Stimulated activated CD4-positive, alpha-beta T cell treated with anti-CD3 and anti-CD28 coated beads, TNF-alpha, amount 100 ng/mL, for 48 hours (primary cell): Measurements from ENCODE around the gene COQ7.
A peak's percentile ranks its signal among the peaks of the same experiment; 100 is the strongest.

Source experiments
- DNase-seq, 3 donors: peaks; one replicate each; pipeline ENCODE4 v3.0.0-alpha.2; 2020; ENCODE audit warnings: low read depth in 3 of 3

Gene COQ7

DNA sequence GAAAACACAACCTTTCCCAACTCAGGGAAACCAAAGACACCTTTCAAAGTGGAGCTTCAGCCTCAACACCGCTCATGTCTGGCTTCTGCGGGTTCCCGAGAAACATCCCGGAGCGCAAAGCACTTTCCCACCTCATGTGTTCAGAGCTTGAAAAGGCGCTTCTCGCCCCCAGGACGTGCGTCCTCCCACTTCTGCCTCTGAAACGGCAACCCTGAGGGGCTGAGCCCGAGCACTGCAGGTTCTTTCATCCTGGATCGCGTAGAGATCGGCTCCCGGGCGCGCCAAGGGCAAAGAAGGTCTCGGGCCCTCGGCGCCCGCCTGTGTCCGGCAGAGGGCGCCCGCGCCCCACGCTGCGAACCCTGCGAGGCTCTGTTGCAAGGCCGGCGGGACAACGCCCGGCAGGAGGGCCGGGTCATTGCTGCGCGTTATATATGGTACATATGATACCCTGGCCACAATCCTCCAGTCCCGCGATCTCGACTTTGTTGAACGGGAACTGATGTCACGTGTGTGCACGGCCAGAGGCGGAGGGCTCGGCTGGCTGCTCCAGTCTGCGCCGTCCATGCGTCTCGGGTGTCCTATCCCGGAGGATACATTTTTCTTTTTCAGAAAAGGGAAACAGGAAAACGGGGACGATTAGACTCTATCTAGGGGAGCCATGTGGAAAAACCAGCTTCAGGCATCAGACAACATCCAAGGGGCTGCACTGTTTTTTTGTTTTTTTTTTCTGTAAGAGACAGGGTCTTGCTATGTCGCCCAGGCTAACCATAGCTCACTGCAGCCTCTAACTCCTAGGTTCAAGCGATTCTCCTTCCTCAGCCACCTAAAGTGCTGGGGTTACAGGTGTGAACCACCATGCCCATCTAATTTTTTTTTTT lies 19.1 kb downstream of the COQ7 start:
- DNase-seq, result peak; percentile 58 to 71 (median 64)

DNA sequence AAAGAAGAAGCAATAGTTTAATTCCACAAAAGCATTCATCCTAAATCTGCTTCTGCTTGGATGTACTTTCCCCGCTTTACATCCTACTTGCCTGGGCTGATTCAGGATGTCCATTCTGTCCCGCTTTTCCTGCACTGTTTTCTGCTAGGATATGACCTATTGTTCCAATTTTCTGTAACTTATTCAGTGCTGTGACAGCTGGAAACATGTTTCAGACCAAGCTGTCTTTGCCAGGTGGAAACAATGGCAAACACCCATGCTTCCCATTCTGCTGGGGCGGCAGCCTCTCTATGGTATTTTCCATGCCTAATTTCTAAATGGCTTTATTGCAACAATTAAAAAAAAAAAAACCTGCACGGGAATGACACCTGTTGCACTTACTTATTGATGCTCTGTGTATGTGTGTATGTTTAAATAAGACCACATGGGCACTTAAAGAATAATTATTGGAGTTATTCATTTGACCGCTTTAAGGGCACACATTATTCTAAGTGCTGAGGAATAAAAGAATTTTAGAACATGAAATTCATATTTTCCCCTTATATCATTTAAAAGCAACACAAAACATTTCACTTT lies 21.0 kb downstream of the COQ7 start:
- DNase-seq, result no peak

DNA sequence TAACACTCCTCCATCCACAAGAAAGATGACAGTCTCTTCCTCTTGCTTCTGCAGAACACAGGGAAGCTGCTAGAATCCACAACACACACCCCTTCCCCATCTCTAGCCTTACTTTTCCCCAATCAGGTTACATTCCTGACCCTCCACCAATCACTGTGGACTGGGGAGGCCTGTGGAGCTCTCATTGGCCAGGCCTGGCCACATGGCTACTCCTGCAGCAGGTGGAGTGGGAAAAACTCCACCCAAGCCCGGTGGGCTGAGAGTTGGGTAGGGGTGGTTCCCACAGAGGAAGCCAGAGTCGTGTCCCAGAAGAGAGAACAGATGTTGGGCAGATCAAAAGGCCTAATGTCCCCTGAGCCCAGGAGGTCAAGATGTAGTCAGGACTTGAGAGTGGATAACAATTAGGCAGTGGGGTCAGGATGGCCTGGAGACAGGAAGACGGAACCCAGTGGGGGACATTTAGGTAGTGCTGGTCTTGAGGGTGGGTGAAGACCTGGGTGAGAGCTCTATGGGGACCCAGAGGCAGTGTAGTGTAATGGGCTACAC lies 22.1 kb downstream of the COQ7 start:
- DNase-seq, result no peak

DNA sequence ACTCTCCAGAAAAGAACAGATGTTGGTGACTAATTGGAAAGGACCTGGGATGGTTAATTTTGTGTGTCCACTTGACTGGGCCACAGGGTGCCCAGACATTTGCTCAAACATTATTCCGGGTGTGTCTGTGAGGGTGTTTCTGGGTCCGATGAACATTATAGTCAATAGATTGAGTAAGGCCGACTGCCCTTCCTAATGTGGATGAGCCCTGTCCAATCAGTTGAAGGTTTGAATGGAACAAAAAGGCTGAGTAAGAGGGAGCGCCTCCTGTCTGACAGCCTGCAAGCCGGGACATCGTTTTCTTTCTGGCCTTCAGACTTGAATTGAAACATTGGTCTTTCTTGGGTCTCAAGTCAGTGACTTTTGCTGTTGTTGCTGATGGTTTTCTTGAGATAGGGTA lies 23.5 kb downstream of the COQ7 start:
- DNase-seq, result no peak

DNA sequence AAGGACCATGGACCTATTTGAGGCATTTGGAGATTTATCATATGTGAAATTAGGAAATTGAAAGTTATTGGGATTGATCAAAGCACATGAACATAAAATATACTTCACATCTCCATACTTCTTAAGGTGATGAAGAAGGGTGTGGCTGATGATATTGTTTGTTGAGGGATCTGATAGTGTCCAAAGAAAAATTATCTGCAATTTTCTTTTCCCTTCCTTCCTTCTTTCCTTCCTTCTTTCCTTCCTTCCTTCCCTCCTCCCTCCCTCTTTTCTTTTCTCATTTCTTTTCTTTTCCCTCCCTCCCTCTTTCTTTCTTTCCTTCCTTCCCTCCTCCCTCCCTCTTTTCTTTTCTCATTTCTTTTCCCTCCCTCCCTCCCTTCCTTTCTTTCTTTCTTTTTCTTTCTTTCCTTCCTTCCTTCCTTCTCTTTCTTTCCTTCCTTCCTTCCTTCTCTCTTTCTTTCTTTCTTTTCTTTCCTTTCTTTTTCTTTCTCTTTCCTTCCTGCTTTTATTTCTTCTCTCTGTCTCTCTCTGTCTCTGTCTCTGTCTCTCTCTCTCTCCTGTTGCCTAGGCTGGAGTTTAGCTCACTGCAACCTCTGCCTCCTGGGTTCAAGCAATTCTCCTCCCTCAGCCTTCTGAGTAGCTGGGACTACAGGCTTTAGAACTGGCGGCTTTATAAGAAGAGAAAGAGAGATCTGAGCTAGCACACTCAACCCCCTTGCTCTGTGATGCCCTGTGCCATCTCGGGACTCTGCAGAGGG lies 25.4 kb downstream of the COQ7 start:
- no peak for DNase-seq

DNA sequence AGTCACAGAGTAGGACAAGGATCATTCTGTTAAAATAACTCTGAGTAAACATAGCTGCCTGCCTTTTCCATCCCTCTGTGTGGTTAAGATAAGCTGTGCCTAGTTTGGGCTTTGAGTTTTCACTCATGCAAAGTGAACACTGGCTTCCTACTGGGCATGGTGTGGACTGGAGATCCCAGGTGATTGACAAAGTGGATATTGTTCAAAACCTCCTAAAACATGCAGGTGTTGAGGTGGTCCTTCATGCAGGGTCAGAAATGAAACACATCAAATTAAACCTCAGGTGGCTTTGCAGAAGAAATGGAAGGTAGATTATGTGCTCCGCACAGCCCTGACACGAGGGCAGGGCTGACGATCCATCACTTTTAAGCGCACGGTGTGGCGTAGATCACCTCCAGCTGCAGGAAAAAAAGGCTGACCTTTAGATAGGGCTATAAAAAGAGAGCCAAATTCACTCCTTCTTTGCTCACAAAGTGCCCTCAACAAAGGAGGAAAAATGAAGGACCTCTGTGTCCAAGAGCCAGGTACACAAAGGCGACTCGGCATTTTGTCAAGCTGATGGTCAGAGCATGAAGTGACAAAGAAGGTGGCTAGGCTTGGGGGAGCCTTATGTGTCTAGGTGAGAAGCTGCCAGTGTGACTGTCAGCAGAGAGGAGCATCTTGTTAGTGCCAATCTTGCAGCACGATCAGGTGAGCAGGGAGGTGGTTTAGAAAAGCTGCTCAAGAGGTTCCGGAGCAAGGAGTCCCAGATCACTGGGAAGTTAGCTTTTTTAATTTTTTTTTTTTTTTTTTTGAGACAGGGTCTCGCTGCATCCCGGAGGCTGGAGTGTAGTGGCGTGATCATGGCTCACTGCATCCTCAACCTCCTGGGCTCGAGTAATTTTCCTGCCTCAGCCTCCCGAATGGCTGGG lies 26.5 kb downstream of the COQ7 start:
- no peak for DNase-seq

DNA sequence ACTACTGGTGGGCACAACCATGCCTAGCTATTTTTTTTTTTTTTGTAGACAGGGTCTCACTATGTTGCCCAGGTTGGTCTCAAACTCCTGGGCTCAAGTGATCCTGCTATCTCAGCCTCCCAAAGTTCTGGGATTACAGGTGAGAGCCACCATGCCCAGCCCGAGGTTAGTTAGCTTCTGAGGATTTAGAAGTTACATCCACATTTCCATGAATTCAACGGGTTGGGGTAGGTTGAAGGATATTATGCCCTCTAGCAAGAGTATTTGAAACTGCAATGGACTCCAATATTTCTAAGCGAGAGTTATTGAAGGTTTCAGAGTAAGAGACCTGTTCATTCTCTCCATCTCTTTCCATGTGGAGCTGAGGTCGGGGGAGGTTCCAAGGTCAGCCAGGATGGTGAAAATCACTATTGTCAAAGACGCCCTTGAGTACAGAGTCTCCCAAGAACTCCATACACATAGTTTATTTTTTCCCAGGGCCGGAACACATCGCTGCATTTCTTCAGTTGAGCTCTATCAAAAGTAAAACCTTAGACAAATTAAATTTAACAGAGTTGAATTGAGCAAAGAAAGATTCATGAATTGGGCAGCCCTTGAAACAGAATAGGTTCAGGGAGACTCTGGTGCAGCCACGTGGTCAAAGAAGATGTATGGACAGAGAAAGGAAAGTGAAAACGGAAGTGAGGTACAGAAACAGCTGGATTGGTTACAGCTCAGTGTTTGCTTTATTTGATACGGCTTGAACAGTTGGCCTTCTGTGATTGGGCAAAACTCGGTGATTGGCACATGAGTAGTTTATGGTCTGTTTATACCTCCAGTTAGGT lies 27.3 kb downstream of the COQ7 start:
- no peak for DNase-seq

DNA sequence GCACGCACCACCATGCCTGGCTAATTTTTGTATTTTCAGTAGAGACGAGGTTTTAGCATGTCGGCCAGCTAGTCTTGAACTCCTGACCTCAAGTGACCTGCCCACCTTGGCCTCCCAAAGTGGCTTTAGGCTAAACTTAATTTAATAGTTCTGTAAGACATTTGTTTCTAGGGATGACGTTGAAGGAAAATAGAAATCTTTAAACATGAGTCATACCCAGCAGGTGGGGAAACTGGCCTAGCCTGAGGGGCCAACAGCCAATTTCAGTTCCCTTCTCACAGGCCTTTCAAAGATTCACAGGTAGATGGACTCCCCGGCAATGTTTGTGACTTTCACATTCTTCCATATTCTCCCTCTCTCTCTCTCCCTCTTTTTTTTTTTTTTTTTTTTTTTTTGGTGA lies 28.2 kb downstream of the COQ7 start:
- DNase-seq, result no peak

DNA sequence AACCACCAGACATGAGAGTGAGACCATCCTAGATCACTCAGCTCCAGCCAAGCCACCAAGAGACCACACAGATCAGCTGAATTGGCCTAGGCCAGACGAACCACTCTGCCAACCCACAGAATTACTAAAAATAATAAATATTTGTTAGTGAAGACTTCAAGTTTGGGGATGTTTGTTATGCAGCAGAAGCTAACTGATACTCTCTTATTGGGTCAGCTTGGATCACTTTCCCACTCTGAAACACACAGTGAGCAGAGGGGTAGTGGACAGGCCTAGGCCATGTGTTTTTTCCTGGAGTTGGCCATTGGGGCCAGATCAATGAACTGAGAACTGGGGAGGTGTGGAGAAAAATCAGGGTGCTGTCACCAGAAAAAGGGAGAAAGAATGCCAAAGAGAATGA lies 30.8 kb downstream of the COQ7 start:
- DNase-seq, result no peak

DNA sequence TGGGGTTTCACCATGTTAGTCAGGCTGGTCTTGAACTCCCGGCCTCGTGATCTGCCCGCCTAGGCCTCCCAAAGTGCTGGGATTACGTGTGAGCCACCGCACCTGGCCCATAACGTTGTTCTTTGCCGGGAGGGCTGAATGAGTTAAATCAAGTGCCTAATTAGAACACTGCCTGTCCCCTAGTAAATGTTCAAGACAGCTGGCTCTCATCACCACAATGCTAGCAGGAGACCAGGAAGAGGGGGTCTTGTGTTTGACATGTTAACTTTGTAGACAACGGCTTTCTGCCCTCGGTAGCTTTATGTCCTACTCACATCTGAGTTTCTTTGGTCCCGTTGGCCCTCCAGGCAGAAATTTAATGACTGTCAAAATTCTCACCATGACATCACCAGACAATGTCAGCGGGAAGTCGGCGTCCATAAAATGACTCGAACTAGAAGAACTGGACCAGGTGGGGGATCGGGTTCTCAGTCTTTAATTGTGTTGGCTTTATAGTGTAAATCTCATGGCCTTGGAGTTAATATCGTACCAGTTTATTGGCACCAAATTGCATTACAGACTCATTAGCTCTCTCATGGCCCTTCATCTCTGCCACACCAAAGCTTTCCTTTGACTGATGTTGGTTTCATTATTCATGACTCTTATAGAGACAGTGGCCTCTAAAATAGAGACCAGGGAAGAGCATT lies 34.9 kb downstream of the COQ7 start:
- no peak for DNase-seq

DNA sequence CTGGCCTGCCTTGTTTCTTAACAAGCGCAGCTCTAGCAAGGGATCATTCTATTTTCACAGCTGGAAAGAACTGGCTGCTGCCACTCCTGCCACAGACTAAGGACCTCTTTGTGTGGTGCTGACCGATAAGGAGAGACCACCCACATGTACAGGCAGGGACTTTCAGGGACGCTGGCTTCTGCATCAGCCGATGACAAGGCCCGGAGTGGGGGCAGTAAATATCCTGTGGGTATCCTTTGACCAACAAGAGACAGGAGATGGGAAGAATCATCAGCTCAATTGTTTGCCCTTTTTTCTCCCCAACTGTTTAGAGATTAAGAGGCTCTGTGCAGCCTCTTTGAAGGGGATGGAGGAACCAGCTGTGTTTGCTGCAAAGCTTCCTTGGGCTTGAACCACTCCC lies 37.2 kb downstream of the COQ7 start:
- DNase-seq, result no peak

DNA sequence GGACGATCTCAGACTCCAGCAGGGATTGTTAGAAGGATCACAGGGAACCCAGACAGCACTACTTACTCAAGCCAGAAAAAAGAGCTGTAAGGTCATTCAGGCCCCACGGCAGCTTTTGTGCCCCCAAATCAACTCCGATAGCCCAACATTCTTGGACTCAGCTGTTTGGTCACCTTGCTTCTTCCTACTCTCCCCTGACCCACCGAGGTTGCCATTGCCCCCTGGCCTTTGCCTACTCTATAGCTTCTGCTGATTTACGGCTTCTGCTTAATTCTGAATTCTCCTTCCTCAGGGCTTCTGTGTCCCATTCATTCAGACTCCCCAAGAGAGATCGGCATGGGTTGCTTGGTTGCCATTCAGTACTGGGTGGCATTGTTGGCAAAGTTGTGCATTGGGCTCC lies 37.7 kb downstream of the COQ7 start:
- no peak for DNase-seq

DNA sequence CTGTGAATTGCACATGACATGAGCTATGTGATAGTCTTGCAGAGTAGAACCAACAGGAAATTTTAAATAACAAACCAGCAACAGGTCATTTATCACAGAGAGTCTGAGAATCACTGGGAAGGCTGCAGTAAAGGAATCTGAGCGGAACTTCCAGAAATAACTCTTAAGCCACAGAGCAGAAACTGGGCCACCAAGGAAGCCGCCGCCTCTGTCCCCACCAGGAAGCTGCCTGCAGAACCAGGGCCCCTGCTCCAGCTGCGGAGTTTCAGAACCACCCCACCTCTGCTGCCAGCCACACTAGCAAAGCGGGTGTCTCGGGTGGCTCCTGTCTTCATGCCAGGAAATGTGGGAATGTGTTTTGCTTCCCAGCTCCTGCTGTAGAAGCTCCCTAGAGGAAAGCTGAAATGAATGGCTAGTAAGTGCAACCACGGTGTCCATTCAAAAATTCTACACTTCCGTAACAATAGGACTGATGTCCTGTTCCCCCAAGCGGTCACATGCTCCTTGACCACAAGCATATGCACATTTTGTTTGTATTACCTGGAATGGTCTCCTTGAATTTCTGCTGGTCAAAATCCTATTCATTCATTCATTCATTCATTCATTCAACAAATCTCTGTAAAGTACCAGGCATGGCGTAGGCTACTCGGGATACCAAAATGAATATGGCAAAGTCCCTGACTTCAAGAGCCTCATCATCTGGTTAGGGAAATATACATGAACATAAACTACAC lies 38.6 kb downstream of the COQ7 start:
- no peak for DNase-seq

DNA sequence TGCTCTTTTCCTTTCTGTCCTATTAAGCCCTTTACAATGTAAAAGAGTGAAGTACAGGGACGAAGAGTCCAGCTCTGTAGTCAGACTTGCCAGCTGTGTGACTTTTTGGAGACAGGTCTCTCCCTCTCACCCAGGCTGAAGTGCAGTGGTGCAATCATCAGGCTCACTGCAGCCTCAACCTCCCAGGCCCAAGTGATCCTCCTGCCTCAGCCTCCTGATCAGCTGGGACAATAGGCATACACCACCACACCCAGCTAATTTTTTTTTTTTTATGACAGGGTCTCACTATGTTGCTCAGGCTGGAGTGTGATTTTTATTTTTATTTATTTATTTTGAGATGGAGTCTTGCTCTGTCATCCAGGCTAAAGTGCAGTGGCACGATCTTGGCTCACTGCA lies 39.2 kb downstream of the COQ7 start:
- no peak for DNase-seq

DNA sequence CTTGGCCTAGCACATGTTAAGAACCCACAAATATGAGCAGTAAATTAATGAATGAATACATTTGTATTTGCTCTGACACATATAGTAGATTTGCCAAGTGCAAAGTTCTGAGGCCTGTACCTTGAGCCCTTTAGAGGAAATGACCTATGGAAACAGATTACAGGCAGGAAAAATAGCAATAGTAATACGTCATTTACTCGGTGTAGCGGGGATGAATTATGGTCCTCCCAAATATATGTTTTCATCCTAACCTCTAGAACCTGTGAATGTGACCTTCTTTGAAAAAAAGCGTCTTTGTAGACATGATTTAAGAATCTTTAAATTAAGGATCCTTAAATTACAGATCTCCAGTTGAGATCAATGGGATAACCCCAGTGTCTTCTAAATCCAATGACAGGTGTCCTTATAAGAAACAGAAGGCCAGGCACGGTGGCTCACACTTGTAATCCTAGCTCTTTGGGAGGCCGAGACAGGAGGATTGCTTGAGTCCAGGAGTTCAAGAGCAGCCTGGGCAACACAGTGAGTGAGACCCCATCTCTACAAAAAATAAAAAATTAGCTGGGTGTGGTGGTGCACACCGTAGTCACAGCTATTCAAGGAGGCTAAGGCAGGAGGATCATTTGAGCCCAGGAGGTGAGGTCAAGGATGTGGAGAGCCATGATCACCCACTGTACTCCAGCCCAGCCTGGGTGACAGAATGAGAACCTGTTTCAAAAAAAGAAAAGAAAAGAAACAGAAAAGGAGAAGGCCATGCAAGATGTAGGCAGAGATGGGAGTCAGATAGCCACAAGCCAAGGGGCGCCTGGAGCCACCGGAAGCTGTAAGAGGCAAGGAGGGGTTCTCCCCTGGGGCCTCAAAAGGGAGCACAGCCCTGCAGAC lies 41.2 kb downstream of the COQ7 start:
- DNase-seq, result no peak

DNA sequence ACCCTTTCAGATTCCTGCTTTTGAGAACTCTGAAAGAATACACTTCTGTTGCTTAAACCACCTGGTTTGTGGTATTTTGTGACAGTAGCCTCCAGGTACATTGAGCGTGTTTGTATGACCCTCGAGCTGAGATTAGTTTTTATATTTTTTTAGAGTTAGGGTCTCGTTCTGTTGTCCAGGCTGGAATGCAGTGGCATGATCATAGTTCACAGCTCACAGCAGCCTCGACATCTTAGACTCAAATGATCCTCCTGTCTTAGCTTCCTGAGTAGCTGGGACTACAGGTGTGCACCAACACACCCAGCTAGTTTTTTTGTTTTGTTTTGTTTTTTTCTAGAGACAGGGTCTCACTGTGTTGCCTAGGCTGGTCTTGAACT lies 41.9 kb downstream of the COQ7 start:
- no peak for DNase-seq

DNA sequence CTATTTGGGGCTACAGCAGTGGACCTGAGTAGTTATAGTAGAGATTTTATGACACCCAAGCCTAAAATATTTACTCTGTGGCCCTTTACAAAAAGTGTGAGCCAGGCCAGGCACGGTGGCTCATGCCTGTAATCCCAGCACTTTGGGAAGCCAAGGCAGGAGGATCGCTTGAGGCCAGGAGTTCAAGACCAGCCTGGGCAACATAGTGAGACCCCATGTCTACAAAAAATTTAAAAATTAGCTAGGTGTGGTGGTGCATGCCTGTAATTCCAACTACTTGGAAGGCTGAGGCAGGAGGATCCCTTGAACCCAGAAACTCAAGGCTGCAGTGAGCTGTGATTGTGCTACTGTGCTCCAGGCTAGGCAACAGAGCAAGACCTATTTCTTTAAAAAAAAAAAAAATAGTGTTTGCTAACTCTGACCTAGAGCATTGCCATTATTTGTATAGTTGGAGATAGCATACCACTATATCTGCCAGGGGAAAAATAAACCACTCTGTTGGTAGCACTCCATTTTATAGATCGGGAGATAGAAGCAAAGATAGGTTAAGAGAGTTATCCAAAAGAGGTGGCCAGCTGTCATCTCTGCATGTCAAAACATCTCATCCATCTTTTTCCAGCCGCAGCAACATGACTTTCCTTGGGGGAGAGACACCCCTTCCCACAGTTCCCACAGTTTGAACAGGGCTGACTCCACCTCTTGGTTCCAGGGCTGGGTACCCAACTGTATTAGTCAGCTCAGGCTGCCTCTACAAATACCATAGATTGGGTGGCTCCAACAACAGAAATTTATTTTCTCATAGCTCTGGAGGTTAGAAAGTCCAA lies 43.3 kb downstream of the COQ7 start:
- no peak for DNase-seq

DNA sequence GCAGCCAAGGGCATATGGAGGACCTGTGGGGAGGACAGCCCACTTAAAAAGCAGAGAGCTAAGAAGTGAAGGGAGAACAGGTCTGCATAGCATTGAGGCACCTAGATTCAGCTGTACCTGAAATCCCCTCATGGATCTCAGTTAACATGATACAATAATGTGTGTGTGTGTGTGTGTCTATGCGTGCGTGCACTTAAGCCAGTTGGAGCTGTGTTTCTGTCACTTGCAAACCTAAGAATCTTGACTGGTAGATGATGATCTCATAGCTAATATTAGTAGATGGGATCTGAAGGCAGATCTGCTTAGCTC lies 44.6 kb downstream of the COQ7 start:
- no peak for DNase-seq
